HPDE6-E6E7 (cell line): ENCODE results near the gene ADARB2.

Experiments used
- DNase-seq: peaks from one replicate; pipeline ENCODE4 v3.0.0; 2011; ENCODE audit warnings: missing footprints; ENCODE audit errors: extremely low spot score

The ADARB2 gene

GRCh38 chr10:1571587-1572237 lies 165.6 kb downstream of the ADARB2 start:
- no peak for DNase-seq

- no peak for DNase-seq
Measured at GRCh38 chr10:1570416-1571051, 166.8 kb downstream of the ADARB2 start.

- DNase-seq, result no peak
Measured at GRCh38 chr10:1569208-1569607, 168.1 kb downstream of the ADARB2 start.

GRCh38 chr10:1567742-1568495 lies 169.4 kb downstream of the ADARB2 start:
- DNase-seq, result no peak

GRCh38 chr10:1567152-1567551 lies 170.2 kb downstream of the ADARB2 start:
- no peak for DNase-seq

- no peak for DNase-seq
Measured at GRCh38 chr10:1564791-1565190, 172.5 kb downstream of the ADARB2 start.

- DNase-seq, result no peak
Measured at GRCh38 chr10:1563028-1563427, 174.3 kb downstream of the ADARB2 start.

- DNase-seq, result no peak
Measured at GRCh38 chr10:1561731-1562337, 175.5 kb downstream of the ADARB2 start.

- DNase-seq, result no peak
Measured at GRCh38 chr10:1560535-1561192, 176.7 kb downstream of the ADARB2 start.

GRCh38 chr10:1559761-1560160 lies 177.6 kb downstream of the ADARB2 start:
- no peak for DNase-seq

- no peak for DNase-seq
Measured at GRCh38 chr10:1559311-1559710, 178.0 kb downstream of the ADARB2 start.

- DNase-seq, result no peak
Measured at GRCh38 chr10:1558906-1559305, 178.4 kb downstream of the ADARB2 start.

GRCh38 chr10:1557081-1557480 lies 180.2 kb downstream of the ADARB2 start:
- DNase-seq, result no peak

- no peak for DNase-seq
Measured at GRCh38 chr10:1556496-1556895, 180.8 kb downstream of the ADARB2 start.

GRCh38 chr10:1553951-1554350 lies 183.4 kb downstream of the ADARB2 start:
- no peak for DNase-seq

GRCh38 chr10:1552881-1553670 lies 184.2 kb downstream of the ADARB2 start:
- no peak for DNase-seq

- DNase-seq, result no peak
Measured at GRCh38 chr10:1552406-1552805, 184.9 kb downstream of the ADARB2 start.

GRCh38 chr10:1551636-1552338 lies 185.5 kb downstream of the ADARB2 start:
- no peak for DNase-seq

- no peak for DNase-seq
Measured at GRCh38 chr10:1550616-1551015, 186.7 kb downstream of the ADARB2 start.

- DNase-seq, result no peak
Measured at GRCh38 chr10:1550291-1550595, 187.1 kb downstream of the ADARB2 start.
